ENCODE measurements around the gene RAB28.

- no peak for TF ChIP-seq CTCF (conservative IDR thresholded peaks at IDR 0.05; ENCODE audit: low read depth, low read length)
- TF ChIP-seq EZH2 (IDR thresholded peaks at IDR 0.05; ENCODE audit: low read length, unreplicated experiment): no peak
- no peak for TF ChIP-seq EZH2phosphoT487 (IDR thresholded peaks at IDR 0.05; ENCODE audit: borderline replicate concordance, low read length)
These were observed 72.2 kb downstream of the RAB28 start for GRCh38 chr4:13411942-13412341.
